Adrenal gland (tissue), 12 donors: ENCODE results near the gene ATP8B1. TPM values are rescaled to one million over a fixed set of nuclear protein-coding genes. Genes with fewer than 3 reads are reported as not detected.

Source experiments
- DNase-seq, 7 donors: peaks; one replicate each; pipeline ENCODE4 v3.0.0-alpha.2; 2019 to 2020
- H3K27ac ChIP-seq, 5 donors: fragments of 200-600 bp; sonication (generic) in 4 of 5; 1 replicate in 3 of 5; 2 replicates in 2 of 5; pipeline versions ENCODE4 v1.5.1 to v1.8.0; 2016 to 2020; ENCODE audit warnings: mild to moderate bottlenecking in 1 of 5
- H3K27me3 ChIP-seq: fragments of 200-600 bp; 2 replicates; pipeline ENCODE4 v1.8.0; 2021
- H3K36me3 ChIP-seq, 2 donors: fragments of 200-600 bp; replicated peaks in 1 of 2; 1 replicate in 1 of 2; 2 replicates in 1 of 2; pipeline versions ENCODE4 v1.5.1 to v1.8.0; 2018 to 2022
- H3K4me1 ChIP-seq, 2 donors: fragments of 200-600 bp; replicated peaks in 1 of 2; 1 replicate in 1 of 2; 2 replicates in 1 of 2; pipeline versions ENCODE4 v1.5.1 to v1.8.0; 2018 to 2021
- H3K4me3 ChIP-seq, 4 donors: fragments of 200-600 bp; sonication (generic) in 3 of 4; one replicate each; pipeline ENCODE4 v1.5.1; 2016 to 2018
- H3K9me3 ChIP-seq, 3 donors: fragments of 200-600 bp; sonication (generic) in 1 of 3; replicated peaks in 1 of 3; 1 replicate in 2 of 3; 2 replicates in 1 of 3; pipeline versions ENCODE4 v1.5.1 to v1.8.0; 2016 to 2021
- CTCF ChIP-seq, 6 experiments: fragments of 450-650 bp in 4 of 6; fragments of 200-600 bp in 2 of 6; sonication (generic) in 1 of 6; IDR thresholded peaks; 1 replicate in 5 of 6; 2 replicates in 1 of 6; pipeline versions ENCODE4 v1.5.1 to v1.8.0; 2016 to 2021; ENCODE audit warnings: antibody characterized with exemption in 6 of 6, mild to moderate bottlenecking in 2 of 6, moderate library complexity in 1 of 6
- POLR2A ChIP-seq, 2 donors: fragments of 450-650 bp; IDR thresholded peaks; one replicate each; pipeline ENCODE4 v1.6.1; 2017; ENCODE audit warnings: antibody characterized with exemption in 2 of 2, mild to moderate bottlenecking in 2 of 2, moderate library complexity in 1 of 2
- WGBS, 4 donors: extraction: QIAGEN DNeasy Blood & Tissue Kit in 2 of 4; methylation state at CpG; one replicate each; pipeline versions ENCODE4 v1.1.5 to v1.1.7; 2013 to 2017; 5-methylcytosine and 5-hydroxymethylcytosine counted together
- intact Hi-C, 2 donors: fragments of 100-400 bp; cut with DNase I; formaldehyde crosslinking; loops; one replicate each; pipeline versions ENCODE4 v1.14.1 to v1.15.0; 2022 to 2023
- polyA plus RNA-seq, 3 donors: library from polyadenylated mRNA; stranded (reverse); fragments of 200-250 nt in 2 of 3; fragments of 350-450 nt in 1 of 3; fragmentation: Illumina TruSeq in 1 of 3; extraction: RNeasy Lipid Tissue Mini Kit (QIAGEN cat#74804) in 1 of 3; gene quantifications; one replicate each; pipeline ENCODE4 v1.2.3, GENCODE V29; 2013 to 2014
- total RNA-seq, 9 donors: library from RNA; depleted of rRNA in 4 of 9; stranded (reverse); fragments of >200 nt in 4 of 9; fragments of 120-200 nt in 1 of 9; fragmentation: NEBNext Ultra II Directional in 1 of 9; extraction: Animal tissue kit (Norgen Biotek cat#: 25700) in 1 of 9; gene quantifications; one replicate each; pipeline versions ENCODE4 v1.1.0 to v1.2.4, GENCODE V29; 2013 to 2023
- donor health status: healthy with polysubstance abuse.
- donor health status: Bipolar disorder and iron deficiency.
- donor health status: DM: yes; HTN: yes; CAD: no.
- donor health status: DM: no; HTN: no; CAD: no.
- donor health status: DM: no; HTN: no; CAD: no.
- donor health status: DM: yes; HTN: yes; CAD: no.

The ATP8B1 gene
- total and polyA plus RNA-seq, 12 donors: 4.3 to 42.5 (median 14.4) TPM

- peak overlapping the region in 3 of 5 donors; percentile 71 to 82 (median 80) for H3K27ac ChIP-seq
- no peak for TF ChIP-seq POLR2A (IDR thresholded peaks at IDR 0.05)
- TF ChIP-seq CTCF (IDR thresholded peaks at IDR 0.05): no peak
- no peaks in the 10 kb centered on the region for H3K9me3 ChIP-seq
- no peaks in the 10 kb centered on the region for H3K27me3 ChIP-seq
- H3K36me3 ChIP-seq: no peaks in the 10 kb centered on the region
- H3K4me1 ChIP-seq: peaks cover 0 to 6% of the 10 kb centered on the region in 2 donors
- WGBS, 4 donors: 47 to 55% (median 53%) methylated on average over 13 of the region's 13 CpGs
- peak overlapping the region in 2 of 4 donors; percentile 45 to 70 for H3K4me3 ChIP-seq
- no peak for DNase-seq
- intact Hi-C loops: no loop called here
Measured at GRCh38 chr18:57630754-57631595, 172.1 kb downstream of the ATP8B1 start.

- Histone ChIP-seq H3K36me3 (no peaks in the 10 kb centered on the region), H3K4me1 (peaks cover 0 to 6% of the 10 kb centered on the region in 2 donors), H3K27me3 (no peaks in the 10 kb centered on the region), H3K27ac (peak overlapping the region in 4 of 5 donors; percentile 50 to 82 (median 76)), H3K4me3 (peak overlapping the region in 3 of 4 donors; percentile 45 to 70 (median 65)), H3K9me3 (no peaks in the 10 kb centered on the region)
- DNase-seq: peak; percentile 96 to 99 (median 98)
- TF ChIP-seq POLR2A (IDR thresholded peaks at IDR 0.05): peak in 1 of 2 donors; percentile 43
- peak; percentile 51 to 83 (median 74) for TF ChIP-seq CTCF (IDR thresholded peaks at IDR 0.05)
- intact Hi-C loops: no loop called here
- WGBS, 4 donors: 2 to 3% (median 3%) methylated on average over 18 to 52 of the region's 52 CpGs
Measured at GRCh38 chr18:57630002-57630753, 172.9 kb downstream of the ATP8B1 start.

- H3K36me3 ChIP-seq: no peaks in the 10 kb centered on the region
- peak overlapping the region in 1 of 4 donors; percentile 70 for H3K4me3 ChIP-seq
- peaks cover 0 to 6% of the 10 kb centered on the region in 2 donors for H3K4me1 ChIP-seq
- 95 to 97% (median 96%) methylated on average over 9 of the region's 9 CpGs for WGBS, 4 donors
- TF ChIP-seq CTCF (IDR thresholded peaks at IDR 0.05) (no peak), POLR2A (IDR thresholded peaks at IDR 0.05) (no peak)
- H3K27ac ChIP-seq: no peak overlapping the region
- no peak for DNase-seq
- no peaks in the 10 kb centered on the region for H3K9me3 ChIP-seq
- intact Hi-C loops: no loop called here
- no peaks in the 10 kb centered on the region for H3K27me3 ChIP-seq
Measured at GRCh38 chr18:57629422-57629821, 173.7 kb downstream of the ATP8B1 start.

GRCh38 chr18:57627488-57627887, 175.6 kb downstream of the ATP8B1 start:
- intact Hi-C loops: no loop called here
- Histone ChIP-seq H3K4me3 (no peak overlapping the region), H3K4me1 (peaks cover 0 to 9% of the 10 kb centered on the region in 2 donors), H3K9me3 (no peaks in the 10 kb centered on the region), H3K36me3 (no peaks in the 10 kb centered on the region), H3K27me3 (no peaks in the 10 kb centered on the region), H3K27ac (no peak overlapping the region)
- no peak for TF ChIP-seq POLR2A (IDR thresholded peaks at IDR 0.05)
- TF ChIP-seq CTCF (IDR thresholded peaks at IDR 0.05): no peak
- DNase-seq: no peak
- WGBS, 4 donors: 83 to 97% (median 89%) methylated on average over 4 to 5 of the region's 5 CpGs
